Activated CD4-positive, alpha-beta T cell treated with anti-CD3 and anti-CD28 coated beads, Interleukin-2, amount 50 U/mL, for 1 hour (primary cell): ENCODE results near the gene OAS2.
"Not testable (repeated sequence)": the region's sequence is repeated elsewhere in the genome, so short reads cannot be mapped to it uniquely, and the experiment has no call there.

Experiments
- DNase-seq: peaks from one replicate; pipeline ENCODE4 v3.0.0-alpha.2; 2020

OAS2 gene

DNA sequence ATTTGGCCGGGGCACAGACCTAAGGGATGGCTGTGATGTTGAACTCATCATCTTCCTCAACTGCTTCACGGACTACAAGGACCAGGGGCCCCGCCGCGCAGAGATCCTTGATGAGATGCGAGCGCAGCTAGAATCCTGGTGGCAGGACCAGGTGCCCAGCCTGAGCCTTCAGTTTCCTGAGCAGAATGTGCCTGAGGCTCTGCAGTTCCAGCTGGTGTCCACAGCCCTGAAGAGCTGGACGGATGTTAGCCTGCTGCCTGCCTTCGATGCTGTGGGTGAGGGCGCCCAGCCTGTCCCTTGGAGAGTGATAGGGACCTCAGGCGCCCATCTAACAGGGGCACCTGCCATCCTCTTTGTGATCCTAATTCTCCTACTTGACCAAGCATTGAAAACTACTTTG lies 27.6 kb upstream of the OAS2 start:
- no peak for DNase-seq

- not testable (repeated sequence) for DNase-seq
Observed at GRCh38 chr12:112957125-112957524, 21.2 kb upstream of the OAS2 start.

- no peak for DNase-seq
Observed at GRCh38 chr12:112961074-112961473, 17.2 kb upstream of the OAS2 start.

DNA sequence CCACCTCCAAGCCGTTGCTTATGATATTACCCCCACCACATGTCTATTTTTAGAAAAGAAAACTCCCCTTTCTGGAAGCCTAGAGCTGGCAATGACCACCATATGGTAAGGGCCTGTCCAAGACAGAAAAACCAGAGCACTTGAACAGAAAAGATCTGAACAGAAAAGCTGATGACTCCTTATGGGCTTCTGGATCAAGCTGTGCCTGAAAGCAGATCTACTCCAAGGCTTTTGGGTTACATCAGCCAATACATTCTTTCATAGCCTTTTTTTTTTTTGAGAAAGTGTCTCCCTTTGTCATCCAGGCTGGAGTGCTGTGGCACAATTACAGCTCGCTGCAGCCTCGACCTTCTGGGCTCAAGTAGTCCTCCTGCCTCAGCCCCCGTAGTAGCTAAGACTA lies 16.8 kb upstream of the OAS2 start:
- DNase-seq, result no peak

- no peak for DNase-seq
Observed at GRCh38 chr12:112962561-112962960, 15.8 kb upstream of the OAS2 start.

- DNase-seq, result no peak
Observed at GRCh38 chr12:112963227-112963861, 15.0 kb upstream of the OAS2 start.

DNA sequence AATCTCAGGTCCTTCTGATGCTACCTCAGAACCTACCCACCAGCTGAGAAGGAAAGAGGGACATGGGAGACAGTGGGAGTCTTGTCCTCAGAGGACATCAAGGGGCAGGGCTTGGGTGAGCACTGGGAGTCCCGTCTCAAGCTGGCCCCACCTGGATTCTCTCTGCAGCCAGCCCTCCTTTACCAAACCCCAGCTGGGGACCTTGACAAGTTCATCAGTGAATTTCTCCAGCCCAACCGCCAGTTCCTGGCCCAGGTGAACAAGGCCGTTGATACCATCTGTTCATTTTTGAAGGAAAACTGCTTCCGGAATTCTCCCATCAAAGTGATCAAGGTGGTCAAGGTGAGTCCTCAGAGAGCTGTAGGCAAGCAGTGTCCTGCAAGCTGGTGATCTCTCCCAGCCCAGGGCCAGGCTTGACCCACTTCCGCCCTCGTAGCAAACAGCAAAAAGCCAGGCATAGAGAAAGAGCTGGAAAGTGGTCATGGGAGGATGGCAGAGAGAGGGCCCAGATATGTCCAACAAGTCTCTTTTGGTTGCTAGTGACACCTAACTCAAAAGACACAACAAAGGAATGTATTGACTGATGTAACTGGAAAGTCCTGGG lies 14.2 kb upstream of the OAS2 start:
- no peak for DNase-seq

DNA sequence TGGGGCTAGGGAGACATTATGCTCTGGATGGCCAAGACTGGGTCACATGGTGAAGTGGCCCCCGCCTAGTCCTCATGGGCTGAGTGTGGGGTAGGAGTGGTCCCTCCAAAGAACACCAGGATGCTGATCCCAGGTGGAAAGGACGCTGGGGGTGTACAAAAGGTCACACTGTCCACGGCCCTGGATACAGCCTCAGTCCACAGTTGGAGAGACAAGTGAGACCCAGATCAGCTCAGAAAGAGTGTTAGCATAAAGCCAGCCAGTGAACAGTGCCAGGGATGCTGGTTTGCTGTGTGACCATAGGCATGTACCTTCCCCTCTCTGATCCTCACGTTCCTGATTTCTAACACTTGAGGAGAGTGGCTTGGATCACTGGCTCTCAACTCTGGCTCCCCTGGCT lies 13.4 kb upstream of the OAS2 start:
- no peak for DNase-seq

DNA sequence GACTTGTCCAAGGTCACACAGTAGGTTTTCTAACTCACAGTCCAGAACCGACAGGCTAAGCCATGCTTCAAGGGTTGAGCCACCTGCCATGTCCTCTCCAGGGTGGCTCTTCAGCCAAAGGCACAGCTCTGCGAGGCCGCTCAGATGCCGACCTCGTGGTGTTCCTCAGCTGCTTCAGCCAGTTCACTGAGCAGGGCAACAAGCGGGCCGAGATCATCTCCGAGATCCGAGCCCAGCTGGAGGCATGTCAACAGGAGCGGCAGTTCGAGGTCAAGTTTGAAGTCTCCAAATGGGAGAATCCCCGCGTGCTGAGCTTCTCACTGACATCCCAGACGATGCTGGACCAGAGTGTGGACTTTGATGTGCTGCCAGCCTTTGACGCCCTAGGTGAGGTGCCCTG lies 12.7 kb upstream of the OAS2 start:
- DNase-seq, result no peak

DNA sequence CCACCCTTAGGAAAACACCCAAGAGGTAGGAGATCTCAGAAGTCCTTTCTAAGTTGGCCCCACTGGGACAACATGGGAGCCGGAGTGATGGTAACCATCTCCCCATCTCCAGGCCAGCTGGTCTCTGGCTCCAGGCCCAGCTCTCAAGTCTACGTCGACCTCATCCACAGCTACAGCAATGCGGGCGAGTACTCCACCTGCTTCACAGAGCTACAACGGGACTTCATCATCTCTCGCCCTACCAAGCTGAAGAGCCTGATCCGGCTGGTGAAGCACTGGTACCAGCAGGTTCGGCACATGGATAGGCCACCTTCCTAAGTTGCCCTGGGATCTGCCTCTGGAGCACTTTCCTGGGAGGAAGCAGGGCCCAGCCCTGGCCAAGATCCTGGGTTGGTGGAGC lies 11.0 kb upstream of the OAS2 start:
- DNase-seq, result no peak

- no peak for DNase-seq
Observed at GRCh38 chr12:112967858-112968257, 10.5 kb upstream of the OAS2 start.

GRCh38 chr12:112969547-112970306 lies 8.6 kb upstream of the OAS2 start:
- DNase-seq, result no peak

- DNase-seq, result no peak
Observed at GRCh38 chr12:112970391-112970790, 7.9 kb upstream of the OAS2 start.

- DNase-seq, result no peak
Observed at GRCh38 chr12:112971248-112971647, 7.1 kb upstream of the OAS2 start.

- DNase-seq, result no peak
Observed at GRCh38 chr12:112973011-112973735, 5.1 kb upstream of the OAS2 start.

- no peak for DNase-seq
Observed at GRCh38 chr12:112973818-112974231, 4.5 kb upstream of the OAS2 start.

GRCh38 chr12:112974904-112975303 lies 3.4 kb upstream of the OAS2 start:
- no peak for DNase-seq

GRCh38 chr12:112977139-112977538 lies 1.2 kb upstream of the OAS2 start:
- DNase-seq, result no peak

- DNase-seq, result no peak
Observed at GRCh38 chr12:112977641-112978040, 678 bp upstream of the OAS2 start.

- peak; percentile 16 for DNase-seq
Observed at GRCh38 chr12:112979041-112979680, 842 bp downstream of the OAS2 start.

- no peak for DNase-seq
Observed at GRCh38 chr12:112980491-112981158, 2.3 kb downstream of the OAS2 start.

DNA sequence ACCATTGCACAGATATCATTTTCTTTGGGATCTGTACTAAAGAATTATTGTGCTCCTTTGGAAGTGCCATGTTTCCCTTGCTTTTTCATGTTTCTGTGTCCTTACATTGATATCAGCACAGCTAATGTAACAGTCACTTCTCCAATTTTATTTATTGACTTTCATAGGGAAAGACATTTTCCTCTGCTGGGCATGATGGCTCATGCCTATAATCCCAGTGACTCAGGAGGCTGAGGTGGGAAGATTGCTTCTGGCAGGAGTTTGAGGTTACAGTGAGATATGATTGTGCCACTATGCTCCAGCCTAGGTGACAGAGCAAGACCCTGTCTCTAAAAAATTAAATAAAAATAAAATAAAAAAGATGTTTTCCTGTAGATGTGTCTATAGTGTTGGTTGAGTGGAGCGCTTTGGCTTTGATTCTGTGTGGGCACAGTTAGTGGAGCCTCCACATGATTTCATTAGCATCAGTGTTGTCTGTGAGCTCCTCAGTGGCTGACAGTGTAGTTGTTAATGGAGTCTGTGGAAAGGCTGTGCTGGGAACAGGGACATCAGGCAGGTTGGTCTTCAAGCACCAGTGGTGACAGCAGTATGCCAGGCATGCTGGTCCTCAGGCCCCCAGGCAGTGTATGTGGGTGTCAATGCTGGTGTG lies 7.4 kb downstream of the OAS2 start:
- DNase-seq, result no peak
